GM12892 (cell line): Measurements from ENCODE around the gene SMNDC1.

ENCODE experiments used
- POLR2A ChIP-seq: IDR thresholded peaks from 2 replicates; pipeline ENCODE4 v1.6.1; 2011; ENCODE audit warnings: low read depth, low read length, control low read depth
- POLR2AphosphoS5 ChIP-seq: IDR thresholded peaks from 2 replicates; pipeline ENCODE4 v1.6.1; 2011; ENCODE audit warnings: low read depth, low read length, control low read depth

GRCh38 chr10:110345286-110345685 is 40.6 kb upstream of the SMNDC1 start:
- TF ChIP-seq POLR2AphosphoS5: no peak
- TF ChIP-seq POLR2A: no peak
